Effector memory CD4-positive, alpha-beta T cell (primary cell): ENCODE data around the gene VPS16.

ENCODE experiments used
- DNase-seq, 3 donors: peaks; one replicate each; pipeline ENCODE4 v3.0.0-alpha.2; 2020
- H3K27ac ChIP-seq: 2 replicates; pipeline ENCODE4 v1.7.0; 2013; ENCODE audit warnings: mild to moderate bottlenecking, low read length, moderate library complexity; ENCODE audit not compliant: insufficient read depth, poor library complexity, severe bottlenecking
- H3K27me3 ChIP-seq: replicated peaks from 2 replicates; pipeline ENCODE4 v1.7.0; 2013; ENCODE audit warnings: mild to moderate bottlenecking, low read length; ENCODE audit not compliant: insufficient read depth, control insufficient read depth, poor library complexity, severe bottlenecking
- H3K36me3 ChIP-seq: 2 replicates; pipeline ENCODE4 v1.7.0; 2013; ENCODE audit warnings: mild to moderate bottlenecking, low read length, moderate library complexity; ENCODE audit not compliant: control insufficient read depth, insufficient read depth
- H3K4me1 ChIP-seq: 2 replicates; pipeline ENCODE4 v1.7.0; 2013; ENCODE audit warnings: low read length, mild to moderate bottlenecking; ENCODE audit not compliant: control insufficient read depth, insufficient read depth, poor library complexity, severe bottlenecking
- H3K4me3 ChIP-seq: 2 replicates; pipeline ENCODE4 v1.7.0; 2013; ENCODE audit warnings: low read length, low read depth, mild to moderate bottlenecking; ENCODE audit not compliant: insufficient read depth, poor library complexity, severe bottlenecking
- H3K9me3 ChIP-seq: 2 replicates; pipeline ENCODE4 v1.7.0; 2013; ENCODE audit warnings: mild to moderate bottlenecking, low read length, moderate library complexity; ENCODE audit not compliant: control insufficient read depth

Gene VPS16

GRCh38 chr20:2911200-2911599 lies 70.7 kb downstream of the VPS16 start:
- H3K27me3 ChIP-seq = no peaks in the 10 kb centered on the region
- H3K9me3 ChIP-seq = no peaks in the 10 kb centered on the region
- H3K36me3 ChIP-seq = no peaks in the 10 kb centered on the region

GRCh38 chr20:2914160-2914559 lies 73.6 kb downstream of the VPS16 start:
- no peaks in the 10 kb centered on the region for H3K9me3 ChIP-seq
- DNase-seq = no peak
- no peaks in the 10 kb centered on the region for H3K36me3 ChIP-seq
- H3K27me3 ChIP-seq = no peaks in the 10 kb centered on the region
- H3K4me3 ChIP-seq = no peak overlapping the region
- H3K27ac ChIP-seq = no peak overlapping the region
- H3K4me1 ChIP-seq = no peaks in the 10 kb centered on the region

More at GRCh38 chr20:2911200-2911599, 70.7 kb downstream of the VPS16 start:
- no peak for DNase-seq
- Histone ChIP-seq H3K4me3 (no peak overlapping the region), H3K4me1 (no peaks in the 10 kb centered on the region), H3K27ac (no peak overlapping the region)
